Measurements from ENCODE around the gene TRIM22.
"Not testable (repeated sequence)": the region's sequence is repeated elsewhere in the genome, so short reads cannot be mapped to it uniquely, and the experiment has no call there.

The TRIM22 gene

GRCh38 chr11:5684036-5684645 lies 5.4 kb upstream of the TRIM22 start:
- peak overlapping the region; percentile 59 for H3K4me3 ChIP-seq (ENCODE audit: low read length)
- DNase-seq (ENCODE audit: low read depth) = no peak
- no peak for TF ChIP-seq CTCF (conservative IDR thresholded peaks at IDR 0.05; ENCODE audit: low read depth, low read length)

- TF ChIP-seq CTCF (conservative IDR thresholded peaks at IDR 0.05; ENCODE audit: low read depth, low read length) = peak; percentile 75
- peak; percentile 96 for DNase-seq (ENCODE audit: low read depth)
Observed at GRCh38 chr11:5684646-5685362, 4.8 kb upstream of the TRIM22 start, which contains the start of gene TRIM5. TRIM5 (minus strand) TSS chr11:5685074; CDS start chr11:5680177, 4,897 bp downstream.

DNA sequence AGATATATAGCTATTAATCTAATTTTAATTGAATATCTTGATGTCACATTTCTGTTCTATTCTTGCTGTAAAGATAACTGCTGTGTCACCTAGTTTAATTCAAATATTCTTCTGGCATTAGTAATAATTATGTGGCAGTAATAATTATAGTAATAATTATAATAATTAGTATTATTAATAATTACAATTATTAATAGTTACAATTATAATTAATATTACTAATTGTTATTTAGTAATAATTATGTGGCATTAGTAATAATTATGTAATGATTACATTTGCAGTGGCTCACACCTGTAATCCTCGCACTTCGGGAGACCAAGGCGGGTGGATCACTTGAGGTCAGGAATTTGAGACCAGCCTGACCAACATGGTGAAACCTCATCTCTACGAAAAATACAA lies 3.2 kb upstream of the TRIM22 start:
- H3K4me3 ChIP-seq (ENCODE audit: low read length) = no peak overlapping the region
- no peak for TF ChIP-seq CTCF (conservative IDR thresholded peaks at IDR 0.05; ENCODE audit: low read depth, low read length)

More at GRCh38 chr11:5684646-5685362, 4.8 kb upstream of the TRIM22 start, which contains the start of gene TRIM5:
- H3K4me3 ChIP-seq (ENCODE audit: low read length) = peak within 1 kb of the TSS; percentile 59

DNA sequence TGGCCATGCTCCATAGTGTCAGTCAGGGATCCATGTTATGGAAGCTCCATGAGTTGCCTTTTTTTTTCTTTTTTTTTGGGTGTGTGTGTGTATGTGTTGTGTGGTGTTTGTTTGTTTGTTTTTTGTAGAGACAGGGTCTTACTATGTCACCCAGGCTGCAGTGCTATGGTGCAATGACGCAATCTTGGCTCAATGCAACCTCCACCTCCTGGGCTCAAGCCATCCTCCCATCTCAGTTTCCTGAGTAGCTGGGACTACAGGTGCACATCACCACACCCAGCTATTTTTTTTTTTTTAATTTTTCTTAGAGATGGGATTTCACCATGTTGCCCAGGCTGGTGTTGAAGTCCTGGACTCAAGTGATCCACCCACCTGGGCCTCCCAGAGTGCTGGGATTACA lies 1.1 kb upstream of the TRIM22 start:
- no peak for TF ChIP-seq CTCF (conservative IDR thresholded peaks at IDR 0.05; ENCODE audit: low read depth, low read length)
- H3K4me3 ChIP-seq (ENCODE audit: low read length) = no peak overlapping the region

More for the DNA sequence above, 3.2 kb upstream of the TRIM22 start:
- DNase-seq (ENCODE audit: low read depth) = no peak

GRCh38 chr11:5690216-5690615 lies 626 bp downstream of the TRIM22 start:
- no peak for DNase-seq (ENCODE audit: low read depth)
- peak overlapping the region; percentile 53 for H3K4me3 ChIP-seq (ENCODE audit: low read length)
- no peak for TF ChIP-seq CTCF (conservative IDR thresholded peaks at IDR 0.05; ENCODE audit: low read depth, low read length)

More for the DNA sequence above, 1.1 kb upstream of the TRIM22 start:
- no peak for DNase-seq (ENCODE audit: low read depth)

DNA sequence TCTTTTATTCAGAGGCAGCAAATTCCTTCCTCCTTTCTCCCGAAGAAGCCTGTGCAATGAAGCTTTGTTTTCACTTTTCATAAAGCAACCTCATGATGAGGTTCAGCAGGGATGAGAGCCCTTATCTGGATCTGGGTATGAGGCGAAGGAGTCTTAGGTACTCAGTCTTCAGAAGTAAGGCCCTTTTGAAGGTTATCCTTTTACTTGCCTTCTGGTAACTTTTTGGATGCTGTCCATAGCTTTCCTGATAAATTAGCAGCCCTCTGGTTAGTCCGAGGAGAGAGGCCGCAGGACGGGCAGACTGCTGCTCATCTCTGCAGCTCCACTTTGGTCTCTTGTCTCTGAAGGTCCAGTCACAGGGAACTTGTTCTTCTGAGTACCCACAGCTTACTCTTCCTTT lies 1.1 kb downstream of the TRIM22 start:
- no peak for TF ChIP-seq CTCF (conservative IDR thresholded peaks at IDR 0.05; ENCODE audit: low read depth, low read length)
- DNase-seq (ENCODE audit: low read depth) = no peak
- H3K4me3 ChIP-seq (ENCODE audit: low read length) = peak overlapping the region; percentile 53

- DNase-seq (ENCODE audit: low read depth) = not testable (repeated sequence)
- H3K4me3 ChIP-seq (ENCODE audit: low read length) = peak overlapping the region; percentile 53
Observed at GRCh38 chr11:5691238-5691963, 1.8 kb downstream of the TRIM22 start.
